H1 (cell line): ENCODE results near the gene PCDHGA3. TPM values are rescaled to one million over a fixed set of nuclear protein-coding genes. Genes with fewer than 3 reads are reported as not detected.

Experiments
- ATF3 ChIP-seq: IDR thresholded peaks from 2 replicates; pipeline ENCODE4 v1.6.1; 2011; ENCODE audit warnings: low read depth, mild to moderate bottlenecking, low read length; ENCODE audit not compliant: insufficient read depth
- BRCA1 ChIP-seq: IDR thresholded peaks from 2 replicates; pipeline ENCODE4 v1.6.1; 2012; ENCODE audit warnings: low read depth, low read length, improper control_type of control experiment
- CHD7 ChIP-seq: fragments of 300-600 bp; sonication (generic); IDR thresholded peaks from 2 replicates; pipeline ENCODE4 v1.7.1; 2012; ENCODE audit warnings: low read length, moderate library complexity, mild to moderate bottlenecking, inconsistent platforms; ENCODE audit not compliant: insufficient replicate concordance
- GABPA ChIP-seq: IDR thresholded peaks from 2 replicates; pipeline ENCODE4 v1.6.1; 2011; ENCODE audit warnings: mild to moderate bottlenecking, low read length, moderate library complexity, borderline replicate concordance; ENCODE audit not compliant: insufficient read depth
- GTF2F1 ChIP-seq: IDR thresholded peaks from 2 replicates; pipeline ENCODE4 v1.6.1; 2012; ENCODE audit warnings: low read depth, low read length, improper control_type of control experiment, borderline replicate concordance
- PHF8 ChIP-seq: fragments of 200-600 bp; sonication (generic); conservative IDR thresholded peaks from 2 replicates; pipeline ENCODE4 v1.7.1; 2012; ENCODE audit warnings: low read depth, mild to moderate bottlenecking, inconsistent platforms, low read length, moderate library complexity
- RAD21 ChIP-seq, 2 experiments: IDR thresholded peaks in 1 of 2; conservative IDR thresholded peaks in 1 of 2; 2 replicates each; pipeline ENCODE4 v1.6.1; 2011; ENCODE audit warnings: low read depth in 2 of 2, low read length in 2 of 2, improper control_type of control experiment in 1 of 2, inconsistent platforms in 1 of 2, mild to moderate bottlenecking in 1 of 2, moderate library complexity in 1 of 2
- RBBP5 ChIP-seq: IDR thresholded peaks from 2 replicates; pipeline ENCODE4 v1.7.1; 2012; ENCODE audit warnings: low read depth, mild to moderate bottlenecking, inconsistent platforms, low read length, moderate library complexity, borderline replicate concordance
- SIRT6 ChIP-seq: IDR thresholded peaks from one replicate; pipeline ENCODE4 v1.7.1; 2012; ENCODE audit warnings: low read length, inconsistent platforms
- SIX5 ChIP-seq: IDR thresholded peaks from 2 replicates; pipeline ENCODE4 v1.6.1; 2011; ENCODE audit warnings: mild to moderate bottlenecking, low read depth, low read length
- TAF1 ChIP-seq: IDR thresholded peaks from 2 replicates; pipeline ENCODE4 v1.6.1; 2011; ENCODE audit warnings: mild to moderate bottlenecking, low read depth, low read length
- polyA plus RNA-seq, 7 experiments: library from polyadenylated mRNA; depleted of rRNA in 3 of 7; stranded (reverse) in 5 of 7; unstranded in 2 of 7; fragments of >200 nt in 5 of 7; fragments of 200-250 nt in 2 of 7; gene quantifications; 1 replicate in 5 of 7; 2 replicates in 1 of 7; 4 replicates in 1 of 7; pipeline versions ENCODE4 v1.2.1 to v1.2.3, GENCODE V29; 2011 to 2013; ENCODE audit warnings: missing spikeins in 2 of 7, mixed read lengths in 2 of 7
- total RNA-seq: library from RNA; stranded (reverse); fragmentation: NEBNext Ultra II Directional; extraction: Animal tissue kit (Norgen Biotek cat#: 25700); gene quantifications from 2 replicates; pipeline ENCODE4 v1.2.1, GENCODE V29; 2021

The PCDHGA3 gene
- total and polyA plus RNA-seq, 2 of the 8 experiments (the other 6 are each of a cell fraction or from before 2014, with no cell fraction given), result 0.15 to 0.39 TPM

GRCh38 chr5:141319699-141320098, 23.9 kb upstream of the PCDHGA3 start (continued):
- TF ChIP-seq CHD7, result no peak
- TF ChIP-seq GTF2F1, result no peak
- TF ChIP-seq SIX5, result no peak
- TF ChIP-seq SIRT6, result no peak
- no peak for TF ChIP-seq BRCA1
- no peak for TF ChIP-seq ATF3
- TF ChIP-seq RBBP5, result no peak
- no peak for TF ChIP-seq GABPA
- no peak for TF ChIP-seq TAF1
- TF ChIP-seq PHF8, result no peak
- TF ChIP-seq RAD21 (IDR thresholded peaks at IDR 0.05 in 1 of 2, conservative IDR thresholded peaks at IDR 0.05 in 1 of 2; ENCODE audit: low read depth in 2 of 2, low read length in 2 of 2), result no peak
